GM18519 (cell line): ENCODE measurements around the gene PTPRK.

Experiments used
- ATAC-seq: cut with Tn5 transposase; IDR thresholded peaks from one replicate; pipeline ENCODE4 v1.9.1; 2021; ENCODE audit warnings: mild to moderate bottlenecking, moderate library complexity; ENCODE audit not compliant: unreplicated experiment, low FRiP score

Gene PTPRK

GRCh38 chr6:128057541-128057940 is 462.9 kb downstream of the PTPRK start:
- no peak for ATAC-seq

GRCh38 chr6:128053109-128053508 is 467.3 kb downstream of the PTPRK start:
- ATAC-seq: no peak

- ATAC-seq: no peak
Measured at GRCh38 chr6:128047989-128048388, 472.4 kb downstream of the PTPRK start.

- no peak for ATAC-seq
Measured at GRCh38 chr6:128046033-128046432, 474.4 kb downstream of the PTPRK start.

GRCh38 chr6:128039543-128039942 is 480.9 kb downstream of the PTPRK start:
- ATAC-seq: no peak

- ATAC-seq: no peak
Measured at GRCh38 chr6:128036808-128037570, 483.4 kb downstream of the PTPRK start.

- ATAC-seq: no peak
Measured at GRCh38 chr6:128033156-128033555, 487.2 kb downstream of the PTPRK start.

GRCh38 chr6:128032042-128032441 is 488.4 kb downstream of the PTPRK start:
- ATAC-seq: no peak

GRCh38 chr6:128029826-128030225 is 490.6 kb downstream of the PTPRK start:
- no peak for ATAC-seq

- ATAC-seq: no peak
Measured at GRCh38 chr6:128028183-128028582, 492.2 kb downstream of the PTPRK start.

- no peak for ATAC-seq
Measured at GRCh38 chr6:128025478-128025877, 494.9 kb downstream of the PTPRK start.

- no peak for ATAC-seq
Measured at GRCh38 chr6:128024969-128025368, 495.4 kb downstream of the PTPRK start.

GRCh38 chr6:128024046-128024445 is 496.4 kb downstream of the PTPRK start:
- ATAC-seq: no peak

- ATAC-seq: no peak
Measured at GRCh38 chr6:128018821-128019220, 501.6 kb downstream of the PTPRK start.

GRCh38 chr6:128017288-128017687 is 503.1 kb downstream of the PTPRK start:
- ATAC-seq: no peak

- ATAC-seq: no peak
Measured at GRCh38 chr6:128007658-128008057, 512.7 kb downstream of the PTPRK start.

GRCh38 chr6:128005009-128005408 is 515.4 kb downstream of the PTPRK start:
- ATAC-seq: no peak

- no peak for ATAC-seq
Measured at GRCh38 chr6:128000363-128000762, 520.0 kb downstream of the PTPRK start.

- ATAC-seq: no peak
Measured at GRCh38 chr6:127998985-127999384, 521.4 kb downstream of the PTPRK start.

- no peak for ATAC-seq
Measured at GRCh38 chr6:127997496-127998164, 522.8 kb downstream of the PTPRK start.

GRCh38 chr6:127996925-127997324 is 523.5 kb downstream of the PTPRK start:
- no peak for ATAC-seq

GRCh38 chr6:127992144-127992543 is 528.3 kb downstream of the PTPRK start:
- no peak for ATAC-seq
